HG03159 (cell line): ENCODE measurements around the gene TGFB3.

Source experiments
- ATAC-seq: cut with Tn5 transposase; IDR thresholded peaks from one replicate; pipeline ENCODE4 v1.9.1; 2021; ENCODE audit warnings: mild to moderate bottlenecking, moderate library complexity; ENCODE audit not compliant: unreplicated experiment

TGFB3 gene

GRCh38 chr14:75909630-75910029 is 72.2 kb downstream of the TGFB3 start:
- no peak for ATAC-seq
